DMS153 treated with DMSO at 0.1 percent for 48 hours (cell line): Measurements from ENCODE around the gene ZNF462.

ENCODE experiments used
- DNase-seq: peaks from one replicate; lab custom pipeline; 2025; ENCODE audit not compliant: unreplicated experiment; lab: John Stamatoyannopoulos, UW

ZNF462 gene

DNA sequence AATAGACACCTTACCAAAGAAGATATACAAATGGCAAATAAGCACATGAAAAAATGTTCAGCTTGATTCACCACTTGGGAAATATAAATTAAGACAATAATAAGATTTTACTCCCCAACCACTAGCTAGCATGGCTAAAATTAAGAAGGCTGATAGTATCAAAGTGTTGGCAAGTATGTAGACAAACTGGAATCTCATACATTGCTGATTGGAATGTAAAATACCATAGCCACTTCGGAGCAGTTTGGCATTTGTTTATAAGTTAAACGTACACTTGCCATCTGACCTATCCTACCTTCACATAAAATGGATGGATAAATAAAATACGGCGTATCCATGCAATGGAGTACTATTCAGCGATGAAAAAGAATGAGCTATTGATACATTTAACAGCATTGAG, 129.2 kb downstream of the ZNF462 start:
- no peak for DNase-seq

DNA sequence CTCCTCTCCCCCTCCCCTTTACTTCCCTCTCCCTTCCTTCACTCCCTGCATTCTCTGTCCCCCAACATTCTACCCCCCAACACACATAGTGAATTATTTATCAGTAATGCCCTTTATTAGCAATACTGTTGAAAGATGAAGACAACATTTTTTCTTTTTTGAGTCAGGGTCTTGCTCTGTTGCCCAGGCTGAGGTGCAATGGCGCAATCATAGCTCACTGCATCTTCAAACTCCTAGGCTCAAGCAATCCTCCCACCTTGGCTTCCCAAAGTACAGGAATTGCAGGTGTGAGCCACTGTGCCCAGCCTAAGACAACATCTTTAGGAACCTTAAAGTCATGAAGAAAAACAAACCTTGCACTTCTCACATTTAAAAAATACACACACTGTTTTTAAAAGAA, 130.6 kb downstream of the ZNF462 start:
- DNase-seq: no peak

DNA sequence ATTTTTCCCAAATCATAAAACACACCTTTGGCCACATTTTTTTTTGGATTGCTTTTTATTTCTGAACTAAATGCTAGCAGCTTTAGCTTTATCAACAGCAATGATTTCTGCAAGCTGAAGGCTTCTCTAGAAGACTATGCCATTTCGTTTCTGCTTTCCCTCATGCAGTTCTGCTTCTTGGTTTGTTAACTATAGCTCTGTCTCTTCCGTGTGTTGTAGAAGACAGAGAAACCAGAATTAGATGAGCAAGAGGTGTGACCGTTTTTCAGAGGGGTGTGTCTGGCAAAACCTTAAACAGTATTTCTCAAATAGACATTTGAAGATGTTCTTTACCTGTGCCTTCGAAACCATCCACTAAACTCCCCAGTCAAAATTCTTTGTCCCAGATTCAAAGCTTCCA, 131.5 kb downstream of the ZNF462 start:
- DNase-seq: no peak

DNA sequence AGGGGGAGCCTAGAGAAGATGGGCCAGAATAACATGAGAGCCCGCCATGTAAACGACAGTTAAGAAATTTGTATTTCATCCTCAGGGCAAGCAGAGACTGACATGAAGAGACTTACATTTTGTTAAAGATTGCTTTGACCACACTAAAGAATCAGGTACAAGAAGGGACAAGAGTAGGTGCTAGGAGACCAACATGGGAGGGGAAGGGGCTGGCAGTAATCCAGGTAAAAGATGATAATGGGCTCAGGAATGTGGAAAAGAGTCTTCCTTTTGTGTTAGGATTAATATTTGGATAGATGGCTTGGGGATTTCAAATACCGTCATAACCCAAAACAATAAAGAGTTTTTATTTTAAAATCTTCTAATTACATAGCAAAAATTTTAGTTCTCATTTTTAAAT, 137.3 kb downstream of the ZNF462 start:
- no peak for DNase-seq

DNA sequence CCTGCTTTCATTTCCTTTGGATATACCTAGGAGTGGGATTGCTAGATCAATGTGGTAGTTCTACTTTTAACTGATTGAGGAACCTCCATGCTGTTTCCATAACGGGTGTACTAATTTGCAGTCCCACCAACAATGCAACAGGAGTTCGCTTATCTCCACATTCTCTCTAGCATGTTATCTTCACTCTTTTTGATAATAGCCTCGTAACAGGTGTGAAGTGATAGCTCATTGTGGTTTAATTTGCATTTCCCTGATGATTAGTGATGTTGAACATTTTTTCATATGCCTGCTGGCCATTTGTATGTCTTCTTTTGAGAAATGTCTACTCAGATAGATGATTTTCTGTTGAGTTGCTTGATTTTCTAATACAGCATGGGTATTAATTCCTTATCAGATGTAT, 142.2 kb downstream of the ZNF462 start:
- DNase-seq: no peak

DNA sequence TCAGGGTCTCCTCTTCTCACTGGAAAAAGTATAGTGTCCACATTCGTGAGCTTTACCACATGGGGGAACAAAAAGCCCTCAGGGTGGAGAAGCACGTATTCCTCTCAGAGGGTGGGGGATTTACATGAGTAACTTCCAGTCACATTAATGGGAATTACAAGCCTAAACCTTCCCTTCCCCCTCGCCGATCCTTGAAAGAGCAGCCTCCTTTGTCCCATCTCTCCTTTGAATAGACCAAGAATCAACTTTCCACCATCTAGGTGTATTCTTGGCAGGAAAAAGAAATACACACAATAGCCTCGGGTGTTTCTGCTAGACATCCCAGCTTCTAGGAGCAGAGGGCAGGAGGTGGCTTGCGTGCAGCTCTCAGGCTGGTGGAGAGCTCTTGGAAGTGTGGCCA, 144.4 kb downstream of the ZNF462 start:
- DNase-seq: no peak

DNA sequence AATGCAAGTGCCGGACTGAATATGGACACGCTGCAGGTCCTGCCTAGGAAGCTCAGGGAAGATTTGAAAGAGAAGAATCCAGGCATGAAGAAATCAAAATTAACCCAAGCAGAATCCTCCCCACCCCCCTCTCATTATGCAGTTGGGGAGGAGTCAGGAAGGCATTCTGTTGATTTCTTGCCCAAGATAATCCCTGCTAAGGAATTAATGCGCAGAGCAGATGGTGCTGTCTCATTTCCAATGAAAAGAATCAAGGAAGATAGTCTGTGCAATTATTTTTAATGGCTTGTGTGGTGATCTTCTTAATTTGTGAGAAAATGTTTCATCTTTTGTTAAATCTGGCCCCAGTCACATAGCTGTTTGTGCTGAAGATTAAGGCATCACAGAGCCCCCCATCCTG, 145.0 kb downstream of the ZNF462 start:
- DNase-seq: no peak

DNA sequence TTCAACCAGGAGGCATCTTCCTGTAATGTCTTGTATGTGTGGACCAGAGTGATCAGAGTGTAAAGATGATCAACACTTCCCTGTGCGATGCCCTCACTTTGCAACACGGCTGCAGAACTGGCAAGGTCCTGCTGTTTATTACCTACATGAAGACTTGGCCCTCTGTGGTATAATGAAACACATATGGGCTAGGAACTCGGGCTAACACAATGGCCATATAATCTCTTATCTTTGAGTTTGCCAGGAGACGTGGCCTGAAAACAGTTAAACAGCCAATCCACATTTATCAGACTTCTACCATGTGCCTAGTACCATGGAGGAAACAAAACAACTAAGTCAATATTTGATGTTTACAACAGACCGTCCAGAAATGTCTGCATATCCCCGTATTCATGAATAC, 145.5 kb downstream of the ZNF462 start:
- DNase-seq: no peak

DNA sequence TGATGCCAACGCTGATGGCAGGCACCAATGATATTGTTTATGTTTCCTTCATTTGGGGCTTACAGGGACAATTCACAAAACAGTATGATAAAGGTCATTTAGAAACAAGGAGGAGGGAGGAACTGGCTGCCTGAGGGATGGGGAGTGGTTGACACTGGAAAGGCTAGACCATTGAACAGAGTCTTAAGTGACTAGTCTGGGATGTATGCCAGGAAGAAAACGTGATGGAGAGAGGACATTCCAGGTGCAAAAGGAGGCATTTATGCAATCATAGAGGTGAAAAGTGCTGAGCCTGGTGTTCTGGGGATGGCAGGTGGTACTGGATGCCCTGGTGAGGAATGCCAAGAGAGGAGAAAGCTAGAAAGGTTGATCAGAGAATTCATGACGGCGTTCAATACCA, 153.4 kb downstream of the ZNF462 start:
- DNase-seq: no peak

DNA sequence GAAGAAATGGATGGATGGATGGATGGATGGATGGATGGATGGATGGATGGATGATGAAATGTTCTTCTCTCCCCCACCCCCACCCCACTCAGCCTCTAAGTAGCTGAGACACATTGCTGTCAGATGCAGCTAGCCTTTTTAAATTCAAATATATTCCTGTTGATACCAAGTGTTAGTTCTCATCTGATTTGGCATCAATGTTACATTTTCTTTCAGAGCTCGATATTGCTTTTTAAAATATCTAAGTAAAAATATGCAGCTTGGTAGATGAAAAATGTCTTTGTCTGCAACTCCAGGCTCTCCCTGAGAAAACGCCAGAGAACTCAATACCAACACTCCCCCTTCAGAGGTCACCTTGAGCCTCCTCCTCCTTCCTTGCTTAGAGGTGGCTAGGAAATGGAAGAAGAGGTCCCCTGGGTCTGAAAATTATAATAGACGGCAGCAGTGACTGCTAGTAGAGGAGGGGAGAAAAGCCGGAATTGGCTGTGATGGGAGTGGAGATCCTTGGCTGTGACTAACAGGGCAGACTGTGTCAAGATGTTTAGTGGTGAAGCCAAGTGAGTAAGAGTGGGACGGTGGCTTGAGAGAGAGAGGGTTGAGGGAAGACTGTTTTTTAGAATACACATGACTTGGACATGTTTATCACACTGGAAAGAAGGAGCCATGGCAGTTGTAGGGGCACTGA, 156.0 kb downstream of the ZNF462 start:
- no peak for DNase-seq

DNA sequence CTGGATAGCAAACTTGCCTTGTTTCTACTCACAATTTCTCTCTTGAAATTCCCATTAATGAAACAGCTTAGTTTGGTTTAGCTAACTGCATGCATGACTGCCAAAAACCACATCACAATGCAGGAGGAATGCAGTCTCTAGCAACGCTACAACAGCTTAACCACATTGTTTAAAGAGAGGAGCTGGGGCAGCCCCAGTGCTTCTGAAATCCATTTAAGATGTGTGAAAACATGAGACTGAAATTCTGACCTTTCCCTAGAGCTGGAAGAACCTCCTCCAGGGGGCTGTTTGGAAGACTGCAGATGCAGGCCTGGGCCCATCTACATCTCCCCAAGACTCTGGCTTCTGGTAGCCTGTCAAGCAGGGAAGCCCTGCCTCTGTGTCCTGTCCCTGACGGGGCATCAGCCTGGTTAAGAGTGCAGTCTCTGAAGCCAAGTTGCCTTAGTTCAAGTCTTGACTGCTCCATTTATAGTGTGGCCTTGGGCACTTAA, 157.1 kb downstream of the ZNF462 start:
- no peak for DNase-seq

DNA sequence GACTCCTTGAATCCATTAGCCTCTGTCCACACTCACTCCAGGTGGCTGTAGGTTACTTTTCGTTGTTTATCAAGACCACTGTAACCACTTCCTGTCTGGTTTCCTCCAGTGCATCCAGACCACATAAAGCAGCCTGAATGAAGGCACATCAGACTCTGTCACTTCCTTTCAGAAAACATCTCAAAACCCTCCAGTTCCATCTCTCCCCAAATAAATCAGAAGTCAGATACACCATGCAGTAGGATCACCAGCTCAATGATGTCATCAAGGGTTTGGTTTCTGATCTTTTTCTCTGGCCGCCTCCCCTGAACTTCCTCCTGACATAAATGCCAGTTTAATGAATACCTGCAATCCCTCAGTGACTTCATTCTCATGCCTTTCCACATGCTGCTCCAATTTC, 161.2 kb downstream of the ZNF462 start:
- no peak for DNase-seq

DNA sequence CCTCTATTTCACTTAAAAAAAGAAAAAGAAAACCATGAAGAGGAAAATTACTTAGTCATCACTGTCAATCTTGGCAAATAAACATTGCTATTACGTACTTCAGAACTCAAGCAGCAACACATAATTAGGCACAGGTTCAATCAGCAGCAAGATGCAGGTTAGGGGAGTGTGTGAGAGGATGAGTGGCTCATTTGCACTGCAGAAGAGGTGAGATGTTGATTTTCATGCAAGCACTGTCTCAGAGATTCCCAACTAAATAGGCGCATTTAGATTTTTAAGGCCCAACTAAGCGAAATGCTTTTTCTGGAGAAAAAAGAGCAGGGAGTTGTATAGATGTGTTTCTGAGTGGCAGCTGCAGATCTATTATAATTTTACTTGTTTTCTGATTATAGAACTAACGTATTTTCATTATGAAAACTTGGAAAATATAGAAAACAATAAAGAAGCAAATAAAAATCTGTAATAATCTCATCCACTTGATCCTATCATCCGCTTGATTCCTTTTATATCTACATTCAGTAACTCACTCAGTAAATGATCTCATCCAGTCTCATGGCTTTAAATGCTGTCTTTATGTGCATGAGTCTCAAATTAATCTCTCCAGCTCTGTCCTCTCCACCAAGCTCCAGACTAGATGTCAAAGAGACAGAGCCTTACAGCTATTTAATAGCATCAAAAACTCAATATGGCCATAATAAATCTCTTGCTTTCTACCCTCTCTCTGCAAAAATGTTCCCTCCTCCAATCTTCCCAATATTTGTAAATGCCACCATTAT, 162.5 kb downstream of the ZNF462 start:
- no peak for DNase-seq

DNA sequence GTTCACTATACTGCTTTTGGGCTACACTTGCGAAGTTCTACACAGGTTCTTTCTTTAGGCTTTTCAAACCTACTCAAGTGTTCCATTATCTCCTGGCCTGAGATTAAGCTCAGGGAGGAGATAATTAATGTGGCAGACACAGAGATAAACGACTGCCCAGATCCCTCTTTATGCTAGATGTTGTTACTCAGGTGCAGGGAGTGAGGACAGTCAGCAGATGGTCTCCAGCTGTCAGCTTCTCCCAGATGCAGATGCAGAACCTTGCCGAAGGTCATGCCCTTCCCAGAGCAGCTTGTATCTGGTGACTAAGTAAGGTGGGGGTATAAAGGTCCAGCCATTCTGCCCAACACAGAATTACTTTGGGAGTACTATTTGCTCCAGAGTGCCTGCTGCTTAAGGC, 166.2 kb downstream of the ZNF462 start:
- no peak for DNase-seq

DNA sequence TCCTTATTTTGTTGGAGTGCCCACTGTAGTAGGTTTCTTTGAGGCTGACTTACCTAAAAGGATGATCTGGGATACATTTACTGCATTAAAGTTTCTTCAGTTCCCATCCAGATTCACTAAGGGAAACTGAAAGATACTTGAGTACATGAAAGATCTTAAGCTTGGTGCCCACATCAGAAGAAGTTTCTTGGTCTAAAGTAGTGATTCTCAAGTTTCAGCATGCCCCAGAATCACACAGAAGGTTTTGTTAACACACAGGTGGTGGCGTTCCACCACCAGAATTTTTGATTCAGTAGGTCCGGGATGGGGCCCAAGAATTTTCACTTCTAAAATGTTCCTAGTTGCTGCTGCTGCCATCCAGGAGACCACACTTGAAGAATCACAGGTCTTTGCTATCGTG, 171.0 kb downstream of the ZNF462 start:
- no peak for DNase-seq

DNA sequence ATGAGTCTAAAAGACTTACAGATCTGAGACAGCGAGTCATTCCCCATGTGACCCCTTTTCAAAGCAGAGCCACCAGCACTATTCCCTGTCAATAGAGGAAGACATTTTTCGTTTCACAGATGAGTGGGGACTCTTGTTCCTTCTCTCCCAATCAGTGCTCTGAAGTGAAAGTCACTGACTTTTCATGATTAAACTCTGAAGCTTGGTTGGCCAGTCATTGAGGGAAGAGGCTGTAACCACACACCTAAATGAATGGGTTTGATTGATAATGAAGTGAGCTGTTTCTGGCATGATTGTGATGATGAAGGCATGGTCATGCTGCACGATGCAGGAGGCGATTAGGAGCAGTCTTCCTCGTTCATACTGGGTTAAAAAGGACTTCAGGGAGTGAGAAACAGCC, 171.9 kb downstream of the ZNF462 start:
- DNase-seq: no peak

DNA sequence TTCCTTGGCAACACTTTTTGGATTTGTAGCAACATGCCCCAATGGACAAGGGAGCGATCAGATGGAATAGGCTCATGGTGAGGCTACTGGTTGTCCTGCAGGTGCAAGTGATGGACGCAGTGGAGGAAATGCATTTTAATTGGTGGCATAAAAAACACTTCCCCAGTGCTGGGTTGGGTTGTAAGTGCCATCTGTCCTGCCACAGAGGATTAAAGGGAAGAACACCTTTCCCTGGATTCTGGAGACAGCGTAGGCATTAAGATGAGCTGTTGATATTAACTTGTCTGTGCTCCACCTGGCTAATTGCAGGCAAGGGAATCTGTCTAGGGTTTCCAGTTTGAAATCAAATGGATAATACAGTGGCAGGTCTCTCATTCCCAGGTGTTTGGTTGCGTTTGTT, 173.4 kb downstream of the ZNF462 start:
- DNase-seq: no peak

DNA sequence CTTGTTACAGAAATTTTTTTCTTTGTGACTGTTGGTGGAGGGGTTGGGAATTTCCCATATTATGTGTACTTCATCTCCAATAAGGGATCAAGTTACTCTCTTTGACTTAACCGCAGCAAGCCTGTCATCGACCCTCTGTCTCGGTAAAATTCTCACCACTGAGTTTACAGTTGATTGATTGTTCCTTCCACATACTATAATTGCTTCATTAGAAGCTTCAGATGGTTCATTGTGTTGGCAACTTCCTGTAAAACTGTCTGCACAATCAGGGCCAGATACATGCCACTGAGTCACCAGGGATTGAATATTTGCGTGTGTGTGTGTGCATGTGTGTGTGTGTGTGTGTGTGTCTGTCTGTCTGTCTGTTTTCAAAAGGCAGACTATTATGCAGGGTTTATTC, 176.6 kb downstream of the ZNF462 start:
- DNase-seq: peak; percentile 34

DNA sequence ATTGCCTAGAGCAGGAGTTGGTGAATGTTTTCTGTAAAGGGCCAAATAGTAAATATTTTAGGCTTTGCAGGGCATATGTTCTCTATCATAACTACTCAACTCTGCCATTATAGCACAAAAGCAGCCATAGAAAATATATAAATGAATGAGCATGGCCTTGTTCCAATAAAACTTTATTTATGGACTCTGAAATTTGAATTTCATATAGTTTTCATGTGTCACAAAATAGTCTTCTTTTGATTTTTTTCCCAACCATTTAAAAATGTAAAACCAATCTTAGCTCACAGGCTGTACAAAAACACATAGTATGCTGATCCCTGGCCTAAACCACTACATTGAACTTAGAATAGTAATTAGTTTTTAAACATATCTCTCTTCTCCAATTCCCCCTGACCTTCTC, 179.6 kb downstream of the ZNF462 start:
- no peak for DNase-seq

DNA sequence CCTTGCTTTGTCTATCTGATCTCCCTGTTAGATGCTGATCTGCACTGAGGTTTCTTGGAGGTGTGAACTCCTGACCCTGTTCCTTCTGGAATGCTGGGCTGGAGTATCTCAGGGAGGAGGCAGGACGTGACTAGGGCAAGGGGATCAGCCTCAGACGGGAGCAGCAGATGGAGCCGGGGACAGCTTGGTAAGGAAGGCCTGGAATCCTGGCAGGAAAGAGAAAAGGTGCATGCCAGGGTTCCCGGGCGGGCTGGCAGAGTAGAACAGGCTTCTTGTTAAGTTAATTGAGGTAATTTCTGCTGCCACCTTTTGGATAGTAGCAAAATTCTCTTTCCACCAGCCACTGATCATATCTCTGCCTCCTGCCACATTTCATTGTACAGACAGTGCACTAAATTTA, 180.9 kb downstream of the ZNF462 start:
- no peak for DNase-seq

DNA sequence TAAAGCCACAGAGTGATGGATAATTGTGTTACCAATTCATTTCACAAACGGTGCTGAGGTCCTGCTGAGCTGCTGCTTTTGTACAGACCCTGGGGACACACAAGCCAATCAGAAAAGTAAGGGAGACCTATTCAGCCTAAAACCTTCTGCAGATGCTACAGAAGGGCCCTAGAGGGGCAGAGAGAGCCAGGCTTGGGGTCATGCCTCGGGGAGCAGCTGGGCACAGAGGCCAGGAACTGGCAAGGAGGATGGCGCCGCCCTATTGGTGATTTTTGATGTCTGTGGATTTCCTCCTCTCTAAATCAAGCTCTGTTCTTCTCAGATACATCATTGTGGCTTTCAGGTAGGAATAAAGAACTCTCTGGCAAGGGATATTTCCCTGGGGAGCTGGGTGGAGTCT, 181.9 kb downstream of the ZNF462 start:
- no peak for DNase-seq

DNA sequence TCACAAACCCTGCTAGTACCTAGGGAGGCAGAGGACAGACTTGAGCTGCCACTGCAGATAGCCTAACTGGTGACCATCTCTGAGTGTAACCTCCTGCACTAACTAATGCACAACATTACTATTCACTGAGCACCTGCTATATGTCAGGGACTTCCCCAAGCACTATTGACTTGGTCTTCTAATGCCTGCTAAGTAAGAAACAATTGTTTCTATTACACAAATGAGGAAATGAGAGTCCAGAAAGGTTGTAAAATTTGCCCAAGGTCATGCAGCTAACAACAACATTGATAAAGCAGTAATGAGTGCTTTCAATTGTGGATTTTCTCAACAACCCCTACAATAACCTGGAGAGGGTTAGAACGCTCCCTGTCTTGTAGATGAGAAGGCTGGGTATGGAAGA, 183.7 kb downstream of the ZNF462 start:
- no peak for DNase-seq
